PFSK-1 (cell line): ENCODE results near the gene SCAP.

Experiments
- FOXP2 ChIP-seq: optimal IDR thresholded peaks from 2 replicates; pipeline ENCODE3; 2011; ENCODE audit warnings: borderline replicate concordance, control low read depth, inconsistent platforms; ENCODE audit not compliant: insufficient read depth; ENCODE audit errors: extremely low read length, extremely low read depth
- POLR2AphosphoS5 ChIP-seq: IDR thresholded peaks from 2 replicates; pipeline ENCODE4 v1.6.1; 2012; ENCODE audit warnings: low read depth, mild to moderate bottlenecking, control low read depth, low read length, moderate library complexity
- SIN3A ChIP-seq: IDR thresholded peaks from 2 replicates; pipeline ENCODE4 v1.6.1; 2012; ENCODE audit warnings: mild to moderate bottlenecking, low read length, moderate library complexity, borderline replicate concordance; ENCODE audit not compliant: insufficient read depth
- TAF1 ChIP-seq: IDR thresholded peaks from 2 replicates; pipeline ENCODE4 v1.6.1; 2012; ENCODE audit warnings: low read length, control low read depth, borderline replicate concordance; ENCODE audit not compliant: insufficient read depth
- TF ChIP-seq, protein P1 (sequence below), 2 experiments: IDR thresholded peaks; 2 replicates each; pipeline versions ENCODE4 v1.6.1 to v1.8.0; 2011 to 2012; ENCODE audit warnings: low read depth in 2 of 2, low read length in 2 of 2, control low read depth in 1 of 2, inconsistent platforms in 1 of 2, mild to moderate bottlenecking in 1 of 2, moderate library complexity in 1 of 2; ENCODE audit not compliant: insufficient read depth in 1 of 2

The SCAP gene

DNA sequence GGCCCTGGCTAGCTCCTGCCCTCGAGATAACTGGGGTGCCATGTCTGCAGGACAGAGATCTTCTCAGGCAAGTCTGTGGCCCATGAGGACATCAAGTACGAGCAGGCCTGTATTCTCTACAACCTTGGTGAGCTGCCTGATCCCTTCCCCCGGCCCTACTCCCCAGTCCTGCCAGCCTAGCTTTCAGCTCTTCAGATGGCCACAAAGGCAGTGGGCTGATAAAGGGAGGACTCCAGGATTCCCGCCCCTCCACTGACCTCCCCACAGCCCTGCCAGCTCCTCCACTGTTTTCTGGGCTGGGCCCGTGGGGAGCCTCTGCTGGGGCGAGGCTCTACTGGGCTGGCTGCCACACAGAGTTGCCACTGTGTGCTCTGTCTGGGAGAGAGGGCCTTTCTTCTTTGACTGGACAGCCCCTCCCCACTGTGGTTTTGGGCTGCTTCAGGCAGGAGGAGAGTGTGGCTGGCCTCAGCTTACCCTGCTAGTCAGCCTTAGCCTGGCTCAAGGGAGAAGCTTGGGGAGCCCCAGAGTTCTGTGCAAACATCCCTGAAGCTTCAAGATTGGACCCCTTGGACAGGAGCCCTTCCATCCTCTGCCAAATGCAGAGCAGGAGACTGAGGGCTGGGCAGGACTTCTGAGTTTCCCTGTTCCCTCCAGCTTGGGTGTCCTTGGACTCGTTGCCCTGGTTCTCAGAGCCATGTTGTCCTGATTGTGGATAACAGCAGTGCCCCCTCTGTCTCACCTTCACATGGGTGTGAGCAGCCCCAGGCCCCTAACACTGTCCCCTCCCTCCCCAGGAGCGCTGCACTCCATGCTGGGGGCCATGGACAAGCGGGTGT lies 70.6 kb downstream of the SCAP start:
- TF ChIP-seq TAF1 (no peak), SIN3A (no peak), FOXP2 (no peak), POLR2AphosphoS5 (no peak)
- TF ChIP-seq, protein P1, sequence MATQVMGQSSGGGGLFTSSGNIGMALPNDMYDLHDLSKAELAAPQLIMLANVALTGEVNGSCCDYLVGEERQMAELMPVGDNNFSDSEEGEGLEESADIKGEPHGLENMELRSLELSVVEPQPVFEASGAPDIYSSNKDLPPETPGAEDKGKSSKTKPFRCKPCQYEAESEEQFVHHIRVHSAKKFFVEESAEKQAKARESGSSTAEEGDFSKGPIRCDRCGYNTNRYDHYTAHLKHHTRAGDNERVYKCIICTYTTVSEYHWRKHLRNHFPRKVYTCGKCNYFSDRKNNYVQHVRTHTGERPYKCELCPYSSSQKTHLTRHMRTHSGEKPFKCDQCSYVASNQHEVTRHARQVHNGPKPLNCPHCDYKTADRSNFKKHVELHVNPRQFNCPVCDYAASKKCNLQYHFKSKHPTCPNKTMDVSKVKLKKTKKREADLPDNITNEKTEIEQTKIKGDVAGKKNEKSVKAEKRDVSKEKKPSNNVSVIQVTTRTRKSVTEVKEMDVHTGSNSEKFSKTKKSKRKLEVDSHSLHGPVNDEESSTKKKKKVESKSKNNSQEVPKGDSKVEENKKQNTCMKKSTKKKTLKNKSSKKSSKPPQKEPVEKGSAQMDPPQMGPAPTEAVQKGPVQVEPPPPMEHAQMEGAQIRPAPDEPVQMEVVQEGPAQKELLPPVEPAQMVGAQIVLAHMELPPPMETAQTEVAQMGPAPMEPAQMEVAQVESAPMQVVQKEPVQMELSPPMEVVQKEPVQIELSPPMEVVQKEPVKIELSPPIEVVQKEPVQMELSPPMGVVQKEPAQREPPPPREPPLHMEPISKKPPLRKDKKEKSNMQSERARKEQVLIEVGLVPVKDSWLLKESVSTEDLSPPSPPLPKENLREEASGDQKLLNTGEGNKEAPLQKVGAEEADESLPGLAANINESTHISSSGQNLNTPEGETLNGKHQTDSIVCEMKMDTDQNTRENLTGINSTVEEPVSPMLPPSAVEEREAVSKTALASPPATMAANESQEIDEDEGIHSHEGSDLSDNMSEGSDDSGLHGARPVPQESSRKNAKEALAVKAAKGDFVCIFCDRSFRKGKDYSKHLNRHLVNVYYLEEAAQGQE (IDR thresholded peaks at IDR 0.05; ENCODE audit: insufficient read depth in 1 of 2, low read depth in 2 of 2, low read length in 2 of 2): no peak

- no peak for TF ChIP-seq TAF1
- no peak for TF ChIP-seq FOXP2
- TF ChIP-seq, protein P1 (IDR thresholded peaks at IDR 0.05; ENCODE audit: insufficient read depth in 1 of 2, low read depth in 2 of 2, low read length in 2 of 2): no peak
- TF ChIP-seq SIN3A: no peak
- TF ChIP-seq POLR2AphosphoS5: no peak
Observed at GRCh38 chr3:47404431-47404876, 71.3 kb downstream of the SCAP start.

GRCh38 chr3:47399531-47400270 lies 76.0 kb downstream of the SCAP start:
- TF ChIP-seq FOXP2 (no peak), TAF1 (no peak), POLR2AphosphoS5 (no peak), SIN3A (no peak)
- TF ChIP-seq, protein P1 (IDR thresholded peaks at IDR 0.05; ENCODE audit: insufficient read depth in 1 of 2, low read depth in 2 of 2, low read length in 2 of 2): no peak

DNA sequence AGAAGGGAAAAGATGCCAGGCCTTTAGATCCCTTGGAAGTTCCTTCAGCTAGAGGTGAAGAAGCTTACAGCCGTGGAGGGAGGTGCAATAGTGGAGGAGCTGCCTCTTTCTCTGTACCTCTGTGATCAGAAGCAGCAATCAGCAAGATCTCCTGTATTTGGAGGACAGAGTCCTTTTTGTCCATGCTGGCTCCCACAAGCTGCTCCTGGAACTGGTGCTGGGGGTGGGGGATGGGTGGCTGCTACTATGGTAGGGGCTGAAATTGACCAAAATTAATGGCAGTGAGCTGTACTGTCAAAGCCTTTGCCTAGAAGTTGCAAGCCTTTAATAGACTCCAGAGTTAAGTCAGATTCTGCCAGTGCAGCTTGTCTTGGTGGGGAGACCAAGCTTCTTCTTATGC lies 76.7 kb downstream of the SCAP start:
- TF ChIP-seq SIN3A: no peak
- no peak for TF ChIP-seq TAF1
- TF ChIP-seq, protein P1 (IDR thresholded peaks at IDR 0.05; ENCODE audit: insufficient read depth in 1 of 2, low read depth in 2 of 2, low read length in 2 of 2): no peak
- no peak for TF ChIP-seq FOXP2
- TF ChIP-seq POLR2AphosphoS5: no peak
